Measurements from ENCODE around the gene SELENON. TPM values are rescaled to one million over a fixed set of nuclear protein-coding genes. Genes with fewer than 3 reads are reported as not detected.

The SELENON gene
- total and polyA plus RNA-seq, 9 of the 15 experiments (the other 6 are each of a cell fraction or from before 2014, with no cell fraction given), result 0.43 to 26.7 (median 7.0) TPM

- TF ChIP-seq FOXM1 (IDR thresholded peaks at IDR 0.05; ENCODE audit: low read depth), result no peak
- TF ChIP-seq FOXM1 (CRISPR knock-in tag; IDR thresholded peaks at IDR 0.05; ENCODE audit: low read depth), result no peak
- TF ChIP-seq CBFA2T2 (conservative IDR thresholded peaks at IDR 0.05), result no peak
- TF ChIP-seq TGIF2 (CRISPR knock-in tag; IDR thresholded peaks at IDR 0.05), result no peak
These were observed 13.2 kb downstream of the SELENON start (continued) for GRCh38 chr1:25813071-25813733.

- Histone ChIP-seq H3K27ac (ENCODE audit: extremely low read depth, low read depth, low read length) (no peak overlapping the region), H3K9ac (ENCODE audit: insufficient read depth in 1 of 2, low read depth in 2 of 2, low read length in 2 of 2) (peak overlapping the region in 1 of 2 experiments; percentile 69; a peak in 2 of 4 replicates), H2AFZ (ENCODE audit: low read depth, low read length) (no peak overlapping the region), H3K9me1 (ENCODE audit: control insufficient read depth, insufficient read depth, low read length) (no peaks in the 10 kb centered on the region), H3K4me3 (no peak overlapping the region), H3K4me2 (ENCODE audit: insufficient read depth, low read length) (no peak overlapping the region), H3K79me2 (ENCODE audit: control insufficient read depth, insufficient read depth, low read length) (peaks cover 8% of the 10 kb centered on the region; the same call in 2 of the 3 replicates), H3K4me1 (replicated peaks in 1 of 2; ENCODE audit: control insufficient read depth in 2 of 2, insufficient read depth in 2 of 2, low read length in 2 of 2) (peaks cover 15 to 55% of the 10 kb centered on the region in 2 experiments), H3K27me3 (ENCODE audit: control insufficient read depth in 2 of 2, insufficient read depth in 2 of 2, low read length in 2 of 2) (no peaks in the 10 kb centered on the region), H3K9me3 (replicated peaks; ENCODE audit: control insufficient read depth, insufficient read depth, low read depth, low read length) (no peaks in the 10 kb centered on the region), H4K20me1 (replicated peaks; ENCODE audit: control insufficient read depth, insufficient read depth, low read length) (peaks cover 4% of the 10 kb centered on the region; the same call in 1 of the 2 replicates), H3K36me3 (ENCODE audit: control insufficient read depth, insufficient read depth, low read length) (peaks cover 4% of the 10 kb centered on the region; the same call in 1 of the 3 replicates)
- 62% methylated on average over 24 of the region's 24 CpGs for WGBS (ENCODE audit: insufficient coverage, low coverage, missing lambda C conversion rate)
- ChIA-PET POLR2A (interaction anchor here (0.5 kb wide), 1 partner anchor 574 kb away, joined by 3 read pairs; no protein-coding TSS in a partner anchor), CTCF (ENCODE audit: low intra/inter-chr PET ratio) (interaction anchor here (0.7 kb wide), 2 partner anchors 183 to 511 kb away, joined by 3 read pairs; partner anchors contain the start of gene PAFAH2)
- intact Hi-C loops (cut with micrococcal nuclease) (no loop called here), in situ Hi-C loops (cut with MboI) (loop anchor here (10.0 kb wide), 1 partner anchor 409 kb away; no protein-coding TSS in a partner anchor)
- DNase-seq (ENCODE audit: extremely low read depth in 1 of 4, low spot score in 3 of 4) (no peak), FAIRE-seq (no peak), ATAC-seq (peak; percentile 13; the same call in 1 of the 3 replicates)
- no TSS peak for BruUV-seq (replicated peaks)
- 0 out of 4 replicates have a peak, but pooled peaks of 1 of the 2 experiments have one; percentile 21 for TF ChIP-seq TEAD1 (CRISPR knock-in tag; IDR thresholded peaks at IDR 0.05)
- TF ChIP-seq HMGN3 (IDR thresholded peaks at IDR 0.05; ENCODE audit: borderline replicate concordance, extremely low read depth, insufficient read length, low read depth, low read length), result no peak
- no peak for TF ChIP-seq KAT2B (IDR thresholded peaks at IDR 0.05; ENCODE audit: low read depth, low read length)
- no peak for TF ChIP-seq E2F6 (IDR thresholded peaks at IDR 0.05; ENCODE audit: borderline replicate concordance in 1 of 2, extremely low read depth in 1 of 2, insufficient read depth in 1 of 2, insufficient read length in 1 of 2, low read depth in 1 of 2, low read length in 1 of 2, poor library complexity in 1 of 2, severe bottlenecking in 1 of 2)
- no peak for TF ChIP-seq ERF (CRISPR knock-in tag; IDR thresholded peaks at IDR 0.05)
- peak; percentile 54 for TF ChIP-seq POLR2G (IDR thresholded peaks at IDR 0.05; ENCODE audit: low read depth, low read length)
- TF ChIP-seq DMBX1 (CRISPR knock-in tag; IDR thresholded peaks at IDR 0.05; ENCODE audit: borderline replicate concordance), result no peak
- TF ChIP-seq STAT5B (CRISPR knock-in tag; IDR thresholded peaks at IDR 0.05), result no peak
- no peak for TF ChIP-seq EP300 (IDR thresholded peaks at IDR 0.05; ENCODE audit: low read length)
- no peak for TF ChIP-seq SMARCA4 (IDR thresholded peaks at IDR 0.05)
- no peak for TF ChIP-seq LARP7 (IDR thresholded peaks at IDR 0.05)
- no peak for TF ChIP-seq MAFF (IDR thresholded peaks at IDR 0.05; ENCODE audit: low read length)
- no peak for TF ChIP-seq ZNF354B (CRISPR knock-in tag; IDR thresholded peaks at IDR 0.05)
These were observed 13.9 kb downstream of the SELENON start for GRCh38 chr1:25813734-25814471.

All from K562 (cell line).